Neuron (in vitro differentiated cells): ENCODE data around the gene TOX2.

Experiments used
- H2AFZ ChIP-seq: one replicate; pipeline ENCODE4 v1.6.1; 2013; ENCODE audit warnings: low read depth, mild to moderate bottlenecking, inconsistent platforms, low read length, moderate library complexity
- H3K27me3 ChIP-seq: one replicate; pipeline ENCODE4 v1.6.1; 2013; ENCODE audit warnings: low read length; ENCODE audit not compliant: insufficient read depth
- H3K36me3 ChIP-seq: one replicate; pipeline ENCODE4 v1.6.1; 2013; ENCODE audit warnings: low read length; ENCODE audit not compliant: insufficient read depth
- H3K4me1 ChIP-seq: one replicate; pipeline ENCODE4 v1.6.1; 2013; ENCODE audit warnings: low read length; ENCODE audit not compliant: insufficient read depth
- H3K4me3 ChIP-seq: 2 replicates; pipeline ENCODE4 v1.5.1; 2013; ENCODE audit warnings: mild to moderate bottlenecking, low read length, moderate library complexity
- H3K9me3 ChIP-seq: one replicate; pipeline ENCODE4 v1.6.1; 2013; ENCODE audit warnings: low read length

Gene TOX2

DNA sequence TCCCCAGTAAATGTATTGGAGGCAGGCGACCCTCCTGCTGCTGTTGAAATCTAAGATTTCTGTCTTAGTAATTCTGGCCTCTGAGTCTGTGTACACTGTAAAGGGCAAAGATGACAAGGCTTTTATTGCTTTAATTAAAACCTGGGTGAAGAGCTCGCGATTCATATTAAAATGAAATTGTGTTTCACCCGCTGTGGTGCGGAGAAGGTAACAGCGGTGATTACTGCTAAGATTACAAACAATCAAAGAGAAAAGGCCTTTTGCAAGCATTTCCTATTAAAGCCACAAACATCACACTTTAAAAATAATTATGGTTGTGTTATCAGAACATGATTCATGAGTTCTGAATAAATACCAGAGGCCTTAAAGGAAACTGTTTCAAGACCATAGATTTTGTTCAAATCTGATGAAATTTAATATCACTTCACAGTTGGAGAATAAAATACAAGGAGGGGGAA lies 69.3 kb downstream of the TOX2 start:
- no peak overlapping the region for H3K4me3 ChIP-seq
- no peaks in the 10 kb centered on the region for H3K4me1 ChIP-seq
- H3K36me3 ChIP-seq = no peaks in the 10 kb centered on the region
- H3K27me3 ChIP-seq = no peaks in the 10 kb centered on the region
- H3K9me3 ChIP-seq = no peaks in the 10 kb centered on the region
- no peak overlapping the region for H2AFZ ChIP-seq

DNA sequence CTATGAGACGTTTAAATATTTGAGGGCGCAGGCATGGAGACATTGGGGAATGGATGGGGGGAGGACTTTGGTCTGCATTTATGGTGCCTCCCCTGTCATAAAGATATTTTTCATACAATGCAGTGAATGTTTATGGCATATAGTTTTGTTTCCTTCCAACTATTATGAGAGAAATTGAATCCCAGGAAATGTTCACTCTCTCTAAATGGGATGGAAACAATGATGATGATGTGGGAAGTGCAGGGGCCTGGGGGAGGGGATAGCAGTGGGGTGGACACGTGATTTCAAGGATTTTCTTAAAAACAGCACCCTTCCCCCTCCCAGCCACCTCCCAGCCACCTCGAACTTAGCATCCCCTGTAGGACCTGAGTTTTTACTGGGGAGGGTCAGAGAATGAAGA lies 69.9 kb downstream of the TOX2 start:
- Histone ChIP-seq H3K36me3 (no peaks in the 10 kb centered on the region), H3K4me3 (no peak overlapping the region), H3K9me3 (no peaks in the 10 kb centered on the region), H3K27me3 (no peaks in the 10 kb centered on the region), H3K4me1 (no peaks in the 10 kb centered on the region), H2AFZ (no peak overlapping the region)

DNA sequence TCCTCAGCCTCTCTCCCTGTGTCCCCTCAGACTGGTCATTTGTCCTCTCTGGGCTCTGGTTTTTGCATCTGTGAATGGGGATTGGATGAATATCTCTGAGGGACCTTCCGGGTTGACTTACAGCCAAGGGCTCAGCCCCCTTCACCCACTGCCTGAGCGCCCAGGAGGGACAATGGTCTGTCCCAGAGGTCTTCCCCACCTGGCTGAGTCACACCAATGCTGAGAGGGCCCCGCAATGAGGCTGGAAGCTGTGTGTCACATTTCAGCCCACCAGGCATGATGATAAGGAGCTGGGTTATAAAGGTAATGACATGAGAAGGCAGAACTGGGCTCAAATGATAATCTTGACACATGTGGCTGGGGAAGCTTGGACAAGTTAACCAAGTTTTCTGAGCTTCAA lies 70.5 kb downstream of the TOX2 start:
- Histone ChIP-seq H3K4me1 (no peaks in the 10 kb centered on the region), H3K36me3 (no peaks in the 10 kb centered on the region), H2AFZ (no peak overlapping the region), H3K9me3 (no peaks in the 10 kb centered on the region), H3K27me3 (no peaks in the 10 kb centered on the region), H3K4me3 (no peak overlapping the region)

DNA sequence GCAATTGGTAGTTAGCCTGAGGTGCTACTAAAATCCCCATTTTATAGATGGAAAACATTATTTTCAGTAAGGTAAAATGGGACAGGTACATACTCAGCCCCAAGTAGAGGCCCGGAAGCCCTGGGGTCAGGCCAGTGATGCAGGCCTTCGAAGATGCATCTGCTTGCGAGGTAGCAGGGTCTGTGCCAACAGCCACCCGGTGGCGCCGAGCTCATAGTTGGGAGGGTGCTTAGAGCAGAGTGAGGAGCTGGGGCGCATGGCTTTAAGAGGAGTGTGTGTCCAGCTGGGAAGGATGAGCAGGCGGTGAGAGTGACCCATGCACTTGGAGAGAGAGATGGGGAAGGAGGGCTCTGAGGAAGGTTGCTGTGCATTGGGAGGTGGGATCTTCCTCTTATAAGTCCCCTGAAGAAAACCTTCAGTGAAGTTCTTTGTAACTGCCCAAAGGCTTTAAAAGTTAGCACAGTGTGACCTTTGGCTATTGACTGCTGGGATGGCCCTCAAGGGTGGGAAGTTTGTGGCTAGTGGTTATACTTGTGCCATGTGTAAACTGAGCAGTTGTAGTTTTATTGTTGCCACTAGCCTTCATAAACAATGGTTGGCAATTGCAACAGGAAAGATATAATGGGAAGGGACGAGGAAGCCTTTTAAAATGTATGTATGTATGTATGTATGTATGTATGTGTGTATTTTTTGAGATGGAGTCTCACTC lies 71.1 kb downstream of the TOX2 start:
- H2AFZ ChIP-seq = no peak overlapping the region
- H3K9me3 ChIP-seq = no peaks in the 10 kb centered on the region
- H3K4me1 ChIP-seq = no peaks in the 10 kb centered on the region
- no peaks in the 10 kb centered on the region for H3K27me3 ChIP-seq
- H3K36me3 ChIP-seq = no peaks in the 10 kb centered on the region
- no peak overlapping the region for H3K4me3 ChIP-seq

DNA sequence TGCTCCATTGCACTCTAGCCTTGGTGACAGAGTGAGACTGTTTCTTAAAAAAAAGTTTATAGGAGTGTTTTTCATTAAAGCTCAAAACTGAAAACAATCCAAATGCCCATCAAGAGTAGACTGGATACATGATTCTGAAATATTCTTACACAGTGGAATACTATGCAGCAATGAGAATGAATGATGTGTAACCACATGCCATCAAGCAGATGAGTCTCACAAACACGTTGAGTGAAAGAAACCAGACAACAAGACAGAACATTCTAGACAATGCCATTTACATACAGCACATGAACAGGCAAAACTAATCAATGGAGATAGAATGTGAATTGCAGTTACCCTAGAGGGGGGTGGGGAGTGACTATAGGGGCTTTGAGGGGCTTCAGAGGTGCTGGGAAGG lies 72.4 kb downstream of the TOX2 start:
- no peaks in the 10 kb centered on the region for H3K9me3 ChIP-seq
- no peak overlapping the region for H2AFZ ChIP-seq
- no peak overlapping the region for H3K4me3 ChIP-seq
- no peaks in the 10 kb centered on the region for H3K27me3 ChIP-seq
- H3K36me3 ChIP-seq = no peaks in the 10 kb centered on the region
- no peaks in the 10 kb centered on the region for H3K4me1 ChIP-seq

DNA sequence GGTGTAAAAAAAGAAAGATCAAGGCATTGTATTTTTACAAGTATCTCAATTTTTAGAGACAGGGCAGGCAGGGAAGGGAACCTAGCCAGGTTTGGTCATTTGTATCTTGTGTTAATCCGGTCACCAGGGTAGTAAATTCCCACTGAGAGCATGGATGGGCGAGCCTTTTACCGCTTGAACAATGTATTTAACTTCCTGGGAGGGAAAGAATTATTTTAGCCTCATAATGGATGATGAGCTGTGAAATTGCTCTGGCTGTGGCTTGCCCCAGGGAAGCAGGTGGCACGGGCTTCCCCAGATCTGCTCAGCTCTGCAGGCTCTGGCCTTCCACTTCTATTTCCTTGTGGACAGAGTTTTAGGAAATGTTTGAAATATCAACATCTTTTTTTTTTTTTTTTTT lies 72.9 kb downstream of the TOX2 start:
- Histone ChIP-seq H3K4me3 (no peak overlapping the region), H3K27me3 (no peaks in the 10 kb centered on the region), H3K36me3 (no peaks in the 10 kb centered on the region)

DNA sequence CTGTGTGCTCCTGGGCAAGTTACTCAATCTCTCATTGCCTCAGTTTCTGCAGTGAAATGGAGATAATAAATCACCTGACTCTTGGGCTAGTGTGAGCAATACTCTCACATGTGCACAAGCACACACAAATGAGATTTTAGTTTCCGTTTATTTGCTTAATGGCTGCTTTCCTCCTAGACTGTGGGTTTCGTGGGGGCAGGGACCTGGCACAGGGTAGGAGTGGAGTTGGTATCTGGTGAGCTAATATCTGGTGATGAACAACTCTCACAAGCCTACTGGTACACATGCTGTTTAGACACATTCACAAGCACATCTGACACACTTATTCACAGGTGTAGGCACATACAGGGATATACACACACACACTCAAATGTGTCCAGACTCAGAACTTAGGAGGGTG lies 73.8 kb downstream of the TOX2 start:
- Histone ChIP-seq H3K4me3 (no peak overlapping the region), H2AFZ (no peak overlapping the region), H3K4me1 (no peaks in the 10 kb centered on the region), H3K36me3 (no peaks in the 10 kb centered on the region), H3K27me3 (no peaks in the 10 kb centered on the region), H3K9me3 (no peaks in the 10 kb centered on the region)

More for the DNA sequence above, 72.9 kb downstream of the TOX2 start:
- no peak overlapping the region for H2AFZ ChIP-seq
- no peaks in the 10 kb centered on the region for H3K9me3 ChIP-seq
- H3K4me1 ChIP-seq = no peaks in the 10 kb centered on the region

DNA sequence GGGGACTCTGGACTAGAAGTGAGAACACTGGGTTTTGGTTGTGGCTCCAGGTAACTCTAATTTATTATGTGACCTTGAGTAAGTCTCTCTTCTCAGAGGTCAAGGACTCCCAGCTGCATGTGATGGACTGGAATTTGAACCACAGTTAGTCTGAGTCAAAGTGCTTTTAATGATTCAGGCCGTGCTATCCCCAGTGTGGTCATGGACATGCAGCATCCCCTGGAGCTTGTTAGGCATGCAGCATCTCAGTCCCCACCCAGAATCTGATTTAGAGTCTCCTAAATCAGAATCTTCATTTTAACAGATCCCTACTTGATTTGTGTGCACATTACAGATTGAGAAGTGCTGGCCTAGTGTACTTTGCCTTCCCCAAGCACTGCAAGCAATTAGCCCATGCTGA lies 74.2 kb downstream of the TOX2 start:
- H2AFZ ChIP-seq = no peak overlapping the region
- no peaks in the 10 kb centered on the region for H3K36me3 ChIP-seq
- no peaks in the 10 kb centered on the region for H3K4me1 ChIP-seq
- no peak overlapping the region for H3K4me3 ChIP-seq
- H3K27me3 ChIP-seq = no peaks in the 10 kb centered on the region
- H3K9me3 ChIP-seq = no peaks in the 10 kb centered on the region

DNA sequence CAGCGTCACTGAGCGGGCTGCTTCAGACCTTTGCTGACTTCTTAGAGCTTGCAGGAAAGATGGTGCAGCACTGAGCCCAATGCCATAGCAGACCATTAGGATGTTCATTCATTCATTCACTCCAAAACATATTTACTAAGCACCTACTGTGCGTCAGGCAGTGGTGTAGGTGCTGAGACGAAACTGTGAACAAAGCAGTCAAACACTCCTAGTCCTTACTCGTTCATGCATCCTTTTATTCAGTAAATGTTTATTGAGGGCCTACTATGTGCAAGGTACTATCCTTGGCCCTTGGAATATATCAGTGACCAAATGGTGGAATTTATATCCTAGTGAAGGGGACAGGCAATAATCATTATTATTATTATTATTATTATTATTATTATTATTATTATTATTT lies 76.6 kb downstream of the TOX2 start:
- H3K36me3 ChIP-seq = no peaks in the 10 kb centered on the region
- H3K27me3 ChIP-seq = no peaks in the 10 kb centered on the region
- H2AFZ ChIP-seq = no peak overlapping the region
- no peaks in the 10 kb centered on the region for H3K9me3 ChIP-seq
- H3K4me3 ChIP-seq = no peak overlapping the region
- no peaks in the 10 kb centered on the region for H3K4me1 ChIP-seq

DNA sequence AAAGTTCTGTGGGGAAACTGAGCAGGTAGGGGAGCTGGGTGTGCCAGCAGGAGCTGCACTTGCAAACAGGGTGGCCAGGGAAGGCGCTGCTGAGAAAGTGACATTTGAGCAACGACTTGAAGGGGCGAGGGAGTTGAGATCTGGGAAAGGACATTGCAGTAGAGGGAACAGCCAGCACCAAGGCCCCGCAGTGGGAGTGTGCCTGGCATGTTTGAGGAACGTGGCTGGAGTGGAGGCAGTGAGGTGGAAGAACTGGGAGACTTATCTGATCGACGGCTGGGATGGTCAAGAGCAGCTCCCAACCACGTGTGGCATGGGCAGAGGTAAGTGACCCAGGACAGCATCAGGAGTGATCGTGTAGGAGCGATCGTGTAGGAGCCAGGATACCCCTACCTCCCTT lies 77.3 kb downstream of the TOX2 start:
- Histone ChIP-seq H3K9me3 (no peaks in the 10 kb centered on the region), H2AFZ (no peak overlapping the region), H3K36me3 (no peaks in the 10 kb centered on the region), H3K4me3 (no peak overlapping the region), H3K27me3 (no peaks in the 10 kb centered on the region), H3K4me1 (no peaks in the 10 kb centered on the region)

DNA sequence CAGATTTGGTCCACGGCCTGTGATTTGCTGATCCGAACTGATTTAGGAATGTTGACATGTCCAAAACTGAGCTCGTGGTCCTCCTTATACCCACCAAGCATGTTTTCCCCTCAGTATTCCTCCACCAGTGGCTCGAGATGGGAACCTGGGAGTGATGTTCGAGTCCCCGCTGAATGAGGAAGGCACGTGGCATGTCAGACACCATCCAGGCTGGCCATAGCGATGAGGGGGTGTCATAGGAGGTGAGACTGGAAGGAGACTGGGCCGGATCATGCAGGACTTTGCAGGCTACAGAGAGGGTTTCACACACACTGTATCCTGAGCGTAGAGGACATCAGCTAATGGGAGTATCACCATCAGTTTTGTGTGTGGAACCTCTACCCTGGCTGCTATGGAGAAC lies 78.2 kb downstream of the TOX2 start:
- H2AFZ ChIP-seq = no peak overlapping the region
- no peaks in the 10 kb centered on the region for H3K36me3 ChIP-seq
- H3K27me3 ChIP-seq = no peaks in the 10 kb centered on the region
- no peak overlapping the region for H3K4me3 ChIP-seq
- no peaks in the 10 kb centered on the region for H3K9me3 ChIP-seq
- H3K4me1 ChIP-seq = no peaks in the 10 kb centered on the region

DNA sequence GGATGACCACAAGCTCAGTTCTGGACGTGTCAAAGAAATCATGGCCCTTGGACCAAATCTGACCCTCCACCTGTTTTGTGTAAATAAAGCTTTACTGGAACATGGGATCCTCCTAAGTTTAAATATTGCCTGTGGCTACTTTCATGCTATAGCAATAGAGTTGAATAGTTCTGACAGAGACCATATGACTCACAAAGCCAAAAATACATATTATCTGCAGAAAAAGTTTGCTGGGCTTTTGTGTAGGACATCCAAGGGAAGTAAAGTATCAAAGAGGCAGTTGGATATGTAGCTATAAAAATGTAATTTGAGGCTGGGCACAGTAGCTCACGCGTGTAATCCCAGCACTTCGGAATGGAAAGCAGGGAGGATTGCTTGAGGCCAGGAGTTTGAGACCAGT lies 78.9 kb downstream of the TOX2 start:
- Histone ChIP-seq H2AFZ (no peak overlapping the region), H3K4me3 (no peak overlapping the region), H3K27me3 (no peaks in the 10 kb centered on the region), H3K9me3 (no peaks in the 10 kb centered on the region), H3K4me1 (no peaks in the 10 kb centered on the region), H3K36me3 (no peaks in the 10 kb centered on the region)

DNA sequence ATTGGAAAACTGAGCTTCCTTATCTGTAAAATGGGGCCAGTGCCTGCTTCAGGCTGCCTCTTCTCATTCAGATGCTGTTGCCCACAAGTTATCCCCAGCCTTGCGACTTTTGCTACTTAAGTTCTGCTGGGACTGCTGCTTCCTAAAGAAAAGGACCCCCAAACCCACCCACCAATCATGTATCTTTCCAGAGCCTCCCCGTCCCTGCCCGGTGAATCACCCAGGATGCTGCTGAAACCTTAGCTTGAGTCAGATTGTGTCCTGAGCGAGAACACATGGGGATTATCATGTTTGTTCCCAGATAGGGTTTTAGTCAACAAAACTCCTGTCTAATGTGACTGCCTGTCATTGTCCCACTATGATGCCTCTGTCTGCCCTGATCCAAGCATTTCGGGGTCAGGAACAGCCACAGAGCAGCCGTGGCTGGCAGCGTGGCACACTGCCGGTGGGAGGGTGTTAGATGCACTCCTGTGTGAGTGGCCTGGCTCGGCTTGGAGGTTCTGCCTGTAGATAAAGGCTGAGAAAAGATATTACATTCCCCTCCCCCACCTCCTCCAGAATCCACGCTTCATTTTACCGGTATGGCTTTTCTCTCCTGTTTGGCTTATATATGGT lies 79.9 kb downstream of the TOX2 start:
- no peaks in the 10 kb centered on the region for H3K36me3 ChIP-seq
- H2AFZ ChIP-seq = no peak overlapping the region
- no peaks in the 10 kb centered on the region for H3K9me3 ChIP-seq
- H3K4me3 ChIP-seq = no peak overlapping the region
- H3K27me3 ChIP-seq = no peaks in the 10 kb centered on the region
- no peaks in the 10 kb centered on the region for H3K4me1 ChIP-seq

DNA sequence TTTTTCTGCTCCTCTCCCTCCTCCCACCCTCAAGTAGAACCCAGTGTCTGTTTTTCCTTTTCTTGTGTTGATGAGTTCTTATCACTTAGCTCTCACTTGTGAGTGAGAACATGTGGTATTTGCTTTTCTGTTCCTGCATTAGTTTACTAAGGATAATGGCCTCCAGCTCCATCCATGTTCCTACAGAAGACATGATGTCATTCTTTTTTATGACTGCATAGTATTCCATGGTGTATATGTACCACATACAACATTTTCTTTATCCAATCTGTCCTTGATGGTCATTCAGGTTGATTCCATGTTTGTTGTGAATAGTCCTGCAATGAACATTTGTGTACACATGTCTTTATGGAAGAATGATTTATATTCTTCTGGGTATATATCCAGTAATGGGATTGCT lies 81.0 kb downstream of the TOX2 start:
- H3K4me3 ChIP-seq = no peak overlapping the region
- H3K36me3 ChIP-seq = no peaks in the 10 kb centered on the region
- no peaks in the 10 kb centered on the region for H3K27me3 ChIP-seq
- no peaks in the 10 kb centered on the region for H3K9me3 ChIP-seq
- H3K4me1 ChIP-seq = no peaks in the 10 kb centered on the region
- no peak overlapping the region for H2AFZ ChIP-seq
